Measurements from ENCODE around the gene UPK3BL2.
"Not testable (repeated sequence)": the region's sequence is repeated elsewhere in the genome, so short reads cannot be mapped to it uniquely, and the experiment has no call there.

GRCh38 chr7:102514881-102515721 is 28.4 kb downstream of the UPK3BL2 start:
- not testable (repeated sequence) for TF ChIP-seq POLR2AphosphoS5 (IDR thresholded peaks at IDR 0.05; ENCODE audit: borderline replicate concordance, low read depth, low read length); EZH2 (IDR thresholded peaks at IDR 0.05); FOXP2 (optimal IDR thresholded peaks at IDR 0.05; ENCODE audit: control extremely low read depth, extremely low read length, insufficient read depth)
